Right lobe of liver (tissue), 6 donors: Measurements from ENCODE around the gene SMIM22. TPM values are rescaled to one million over a fixed set of nuclear protein-coding genes. Genes with fewer than 3 reads are reported as not detected.

ENCODE experiments used
- ATAC-seq, 4 donors: fragments of 200-7000 bp; cut with Tn5 transposase; one replicate each; pipeline ENCODE4 v1.9.1; 2020; ENCODE audit warnings: mild to moderate bottlenecking in 4 of 4, moderate library complexity in 4 of 4
- DNase-seq, 3 donors: peaks; one replicate each; pipeline ENCODE4 v3.0.0-alpha.2; 2020
- H3K27ac ChIP-seq, 3 donors: fragments of 200-600 bp; one replicate each; pipeline ENCODE4 v1.8.0; 2022
- H3K27me3 ChIP-seq, 2 donors: fragments of 200-600 bp; one replicate each; pipeline ENCODE4 v1.8.0; 2022
- H3K36me3 ChIP-seq, 4 donors: fragments of 200-600 bp; sonication (generic) in 1 of 4; one replicate each; pipeline versions ENCODE4 v1.5.1 to v1.8.0; 2017 to 2022; ENCODE audit warnings: control low read depth in 1 of 4
- H3K4me1 ChIP-seq, 4 donors: fragments of 200-600 bp; sonication (generic) in 1 of 4; one replicate each; pipeline versions ENCODE4 v1.5.1 to v1.8.0; 2017 to 2022; ENCODE audit warnings: control low read depth in 1 of 4
- H3K4me3 ChIP-seq, 3 donors: fragments of 200-600 bp; one replicate each; pipeline ENCODE4 v1.8.0; 2022
- H3K9me3 ChIP-seq, 4 donors: fragments of 200-600 bp; sonication (generic) in 1 of 4; one replicate each; pipeline versions ENCODE4 v1.5.1 to v1.8.0; 2017 to 2022; ENCODE audit warnings: control low read depth in 1 of 4
- POLR2A ChIP-seq: fragments of 450-650 bp; IDR thresholded peaks from one replicate; pipeline ENCODE4 v1.6.1; 2017; ENCODE audit warnings: antibody characterized with exemption, mild to moderate bottlenecking
- WGBS: methylation state at CpG from one replicate; pipeline ENCODE4 v1.1.6; 2018; ENCODE audit warnings: low coverage, low lambda C conversion rate; ENCODE audit not compliant: insufficient coverage; ENCODE audit errors: missing lambda C conversion rate; 5-methylcytosine and 5-hydroxymethylcytosine counted together
- intact Hi-C, 2 donors: fragments of 100-400 bp; cut with DNase I; formaldehyde crosslinking; loops; one replicate each; pipeline versions ENCODE4 v1.11.2 to v1.14.1; 2022
- total RNA-seq, 6 experiments: library from RNA; depleted of rRNA in 2 of 6; stranded (reverse); fragments of >200 nt in 2 of 6; fragmentation: NEBNext Ultra II Directional in 3 of 6; extraction: Animal tissue kit (Norgen Biotek cat#: 25700) in 3 of 6; gene quantifications; one replicate each; pipeline versions ENCODE4 v1.1.0 to v1.2.4, GENCODE V29; 2016 to 2023
- TF ChIP-seq, protein P1 (sequence below), 4 donors: fragments of 200-600 bp in 3 of 4; fragments of 450-650 bp in 1 of 4; IDR thresholded peaks; one replicate each; pipeline versions ENCODE4 v1.5.1 to v1.8.0; 2016 to 2022; ENCODE audit warnings: antibody characterized with exemption in 4 of 4, mild to moderate bottlenecking in 2 of 4
- donor health status: DM: no; HTN: yes; CAD: no.
- donor health status: DM: no; HTN: no; CAD: no.
- donor health status: DM: no; HTN: no; CAD: no.
- donor health status: DM: no; HTN: yes; CAD: no.
- donor health status: DM: no; HTN: yes; CAD: no.

The SMIM22 gene
- total RNA-seq, 6 experiments from 2014 or later = 0.44 to 0.95 TPM; not detected in 4

DNA sequence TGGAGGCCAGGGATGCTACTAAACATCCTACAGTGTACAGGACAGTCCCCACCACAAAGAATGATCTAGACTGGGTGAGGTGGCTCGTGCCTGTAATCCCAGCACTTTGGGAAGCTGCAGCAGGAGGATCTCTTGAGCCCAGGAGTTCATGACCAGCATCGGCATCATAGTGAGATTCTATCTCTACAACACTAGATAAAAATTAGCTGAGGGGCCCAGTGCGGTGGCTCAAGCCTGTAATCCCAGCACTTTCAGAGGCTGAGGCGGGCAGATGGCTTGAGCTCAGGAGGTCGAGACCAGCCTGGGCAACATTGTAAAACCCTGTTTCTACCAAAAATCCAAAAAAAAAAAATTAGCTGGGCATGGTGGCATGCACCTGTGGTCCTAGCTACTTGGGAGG is 22.8 kb upstream of the SMIM22 start:
- DNase-seq (no peak), ATAC-seq (no peak)
- Histone ChIP-seq H3K27me3 (no peaks in the 10 kb centered on the region), H3K27ac (no peak overlapping the region), H3K9me3 (no peaks in the 10 kb centered on the region), H3K4me1 (peaks cover 0 to 8% (median 4%) of the 10 kb centered on the region in 4 donors), H3K4me3 (no peak overlapping the region), H3K36me3 (no peaks in the 10 kb centered on the region)
- WGBS = 91% methylated on average over 5 of the region's 5 CpGs
- intact Hi-C loops = no loop called here
- TF ChIP-seq, protein P1, sequence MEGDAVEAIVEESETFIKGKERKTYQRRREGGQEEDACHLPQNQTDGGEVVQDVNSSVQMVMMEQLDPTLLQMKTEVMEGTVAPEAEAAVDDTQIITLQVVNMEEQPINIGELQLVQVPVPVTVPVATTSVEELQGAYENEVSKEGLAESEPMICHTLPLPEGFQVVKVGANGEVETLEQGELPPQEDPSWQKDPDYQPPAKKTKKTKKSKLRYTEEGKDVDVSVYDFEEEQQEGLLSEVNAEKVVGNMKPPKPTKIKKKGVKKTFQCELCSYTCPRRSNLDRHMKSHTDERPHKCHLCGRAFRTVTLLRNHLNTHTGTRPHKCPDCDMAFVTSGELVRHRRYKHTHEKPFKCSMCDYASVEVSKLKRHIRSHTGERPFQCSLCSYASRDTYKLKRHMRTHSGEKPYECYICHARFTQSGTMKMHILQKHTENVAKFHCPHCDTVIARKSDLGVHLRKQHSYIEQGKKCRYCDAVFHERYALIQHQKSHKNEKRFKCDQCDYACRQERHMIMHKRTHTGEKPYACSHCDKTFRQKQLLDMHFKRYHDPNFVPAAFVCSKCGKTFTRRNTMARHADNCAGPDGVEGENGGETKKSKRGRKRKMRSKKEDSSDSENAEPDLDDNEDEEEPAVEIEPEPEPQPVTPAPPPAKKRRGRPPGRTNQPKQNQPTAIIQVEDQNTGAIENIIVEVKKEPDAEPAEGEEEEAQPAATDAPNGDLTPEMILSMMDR (IDR thresholded peaks at IDR 0.05) = no peak
- no peak for TF ChIP-seq POLR2A

DNA sequence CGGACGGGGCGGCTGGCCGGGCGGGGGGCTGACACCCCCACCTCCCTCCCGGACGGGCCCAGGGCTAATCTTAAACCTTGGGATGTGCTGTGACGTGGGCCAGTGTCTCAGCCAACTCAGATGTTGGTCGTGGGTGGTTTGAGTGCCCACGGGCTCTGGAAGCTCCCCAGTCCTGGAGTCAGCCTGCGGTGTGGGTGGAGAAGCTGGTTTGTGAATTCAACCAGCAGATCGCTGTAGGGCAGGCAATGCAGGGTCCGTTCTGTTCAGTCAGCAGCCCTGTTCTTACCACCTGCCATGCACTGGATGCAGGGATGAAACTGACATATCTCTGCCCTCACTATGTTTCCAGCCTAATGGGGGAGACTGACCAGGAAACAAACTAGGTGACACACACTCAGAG is 20.2 kb upstream of the SMIM22 start:
- Histone ChIP-seq H3K27me3 (no peaks in the 10 kb centered on the region), H3K9me3 (no peaks in the 10 kb centered on the region), H3K4me1 (no peaks in the 10 kb centered on the region), H3K27ac (no peak overlapping the region), H3K36me3 (no peaks in the 10 kb centered on the region), H3K4me3 (no peak overlapping the region)
- ATAC-seq (no peak), DNase-seq (no peak)
- WGBS = no CpG with 5 or more reads among the region's 13 CpGs
- TF ChIP-seq, protein P1 (IDR thresholded peaks at IDR 0.05) = no peak
- TF ChIP-seq POLR2A = no peak
- intact Hi-C loops = no loop called here

DNA sequence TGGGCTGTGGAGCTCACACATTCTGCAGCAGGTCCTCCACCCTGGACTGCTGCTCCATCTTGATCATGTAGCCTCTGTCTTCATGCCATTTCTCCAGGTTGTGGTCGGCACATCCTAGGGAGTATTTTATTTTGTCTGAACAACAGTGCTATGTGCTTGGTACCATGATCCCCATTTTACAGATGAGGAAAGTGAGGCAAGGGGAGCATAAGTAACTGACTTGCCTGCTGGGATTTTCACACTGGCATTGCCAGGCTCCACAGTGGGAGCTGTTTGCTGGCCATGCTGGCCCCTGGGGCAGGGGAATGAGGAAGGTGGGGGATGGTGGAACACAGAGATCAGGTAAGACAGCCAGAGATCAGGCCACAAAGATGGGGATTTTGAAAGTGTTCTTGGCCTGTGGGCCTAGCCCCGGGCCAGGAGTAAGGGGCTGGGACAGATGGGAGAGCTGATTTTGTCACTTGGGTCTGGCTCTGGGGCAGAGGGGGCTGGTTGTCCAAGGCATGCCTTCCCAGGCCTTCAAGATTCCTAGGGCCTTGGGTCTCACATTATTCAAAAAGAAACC is 18.9 kb upstream of the SMIM22 start:
- intact Hi-C loops = no loop called here
- H3K36me3 ChIP-seq = no peaks in the 10 kb centered on the region
- no peak for DNase-seq
- no peak for ATAC-seq
- H3K27ac ChIP-seq = no peak overlapping the region
- no peak overlapping the region for H3K4me3 ChIP-seq
- H3K4me1 ChIP-seq = no peaks in the 10 kb centered on the region
- H3K9me3 ChIP-seq = no peaks in the 10 kb centered on the region
- H3K27me3 ChIP-seq = no peaks in the 10 kb centered on the region
- TF ChIP-seq, protein P1 (IDR thresholded peaks at IDR 0.05) = no peak
- no peak for TF ChIP-seq POLR2A
- WGBS = 100% methylated on average over 1 of the region's 2 CpGs

DNA sequence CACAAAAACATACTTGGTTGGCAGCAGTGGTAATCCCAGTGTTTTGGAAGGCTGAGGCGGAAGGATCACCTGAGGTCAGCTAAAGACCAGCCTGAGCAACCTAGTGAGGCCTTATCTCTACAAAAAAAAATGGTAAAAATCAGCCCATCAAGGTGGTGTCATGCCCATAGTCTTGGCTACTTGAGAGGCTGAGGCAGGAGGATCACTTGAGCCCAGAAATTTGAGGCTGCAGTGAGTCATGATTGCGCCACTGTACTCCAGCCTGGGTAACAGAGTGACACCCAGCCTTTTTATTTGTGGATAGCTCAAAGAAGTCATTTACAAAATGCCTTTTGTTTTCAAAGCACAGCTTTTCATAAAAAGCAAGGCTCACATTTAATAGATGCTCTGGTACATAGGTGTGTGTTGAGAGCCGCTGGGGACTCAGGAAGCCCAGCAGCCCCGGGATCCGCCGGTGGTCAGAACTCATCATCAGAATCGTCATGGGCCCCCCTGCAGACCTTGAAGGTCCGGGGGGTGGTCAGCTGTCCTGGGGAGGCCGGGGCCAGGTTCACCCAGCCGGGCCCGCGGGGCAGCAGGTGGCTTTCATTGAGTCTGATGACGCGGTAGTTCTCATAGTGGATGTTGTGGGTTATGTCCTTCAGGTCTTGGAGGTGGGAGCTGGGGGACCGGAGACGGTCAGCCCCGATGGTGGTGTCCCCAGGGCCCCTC is 17.7 kb upstream of the SMIM22 start:
- DNase-seq (no peak), ATAC-seq (no peak)
- Histone ChIP-seq H3K9me3 (no peaks in the 10 kb centered on the region), H3K27me3 (no peaks in the 10 kb centered on the region), H3K36me3 (no peaks in the 10 kb centered on the region), H3K27ac (no peak overlapping the region), H3K4me1 (no peaks in the 10 kb centered on the region), H3K4me3 (no peak overlapping the region)
- WGBS = 100% methylated on average over 3 of the region's 17 CpGs
- intact Hi-C loops = no loop called here
- TF ChIP-seq, protein P1 (IDR thresholded peaks at IDR 0.05) = no peak
- TF ChIP-seq POLR2A = no peak
